Breast epithelium (tissue), 3 donors: ENCODE data around the gene DNASE2.

Experiments used
- CTCF ChIP-seq, 3 donors: fragments of 450-650 bp; IDR thresholded peaks; one replicate each; pipeline ENCODE4 v1.5.1; 2016 to 2017; ENCODE audit warnings: antibody characterized with exemption in 3 of 3, mild to moderate bottlenecking in 3 of 3, moderate library complexity in 3 of 3
- POLR2A ChIP-seq: fragments of 450-650 bp; IDR thresholded peaks from one replicate; pipeline ENCODE4 v1.6.1; 2016; ENCODE audit warnings: antibody characterized with exemption, mild to moderate bottlenecking, moderate library complexity
- POLR2AphosphoS5 ChIP-seq, 3 donors: sonication (generic); formaldehyde crosslinking; IDR thresholded peaks; one replicate each; pipeline ENCODE4 v1.6.1; 2017; ENCODE audit warnings: antibody characterized with exemption in 3 of 3

GRCh38 chr19:12868540-12869112, 12.6 kb downstream of the DNASE2 start:
- TF ChIP-seq CTCF (IDR thresholded peaks at IDR 0.05), result no peak
- no peak for TF ChIP-seq POLR2A
- no peak for TF ChIP-seq POLR2AphosphoS5 (IDR thresholded peaks at IDR 0.05)
